HG03025 (cell line): ENCODE data around the gene MYO7A.

Experiments
- ATAC-seq: cut with Tn5 transposase; IDR thresholded peaks from one replicate; pipeline ENCODE4 v1.9.1; 2021; ENCODE audit warnings: mild to moderate bottlenecking, moderate library complexity; ENCODE audit not compliant: unreplicated experiment, low FRiP score

The MYO7A gene

DNA sequence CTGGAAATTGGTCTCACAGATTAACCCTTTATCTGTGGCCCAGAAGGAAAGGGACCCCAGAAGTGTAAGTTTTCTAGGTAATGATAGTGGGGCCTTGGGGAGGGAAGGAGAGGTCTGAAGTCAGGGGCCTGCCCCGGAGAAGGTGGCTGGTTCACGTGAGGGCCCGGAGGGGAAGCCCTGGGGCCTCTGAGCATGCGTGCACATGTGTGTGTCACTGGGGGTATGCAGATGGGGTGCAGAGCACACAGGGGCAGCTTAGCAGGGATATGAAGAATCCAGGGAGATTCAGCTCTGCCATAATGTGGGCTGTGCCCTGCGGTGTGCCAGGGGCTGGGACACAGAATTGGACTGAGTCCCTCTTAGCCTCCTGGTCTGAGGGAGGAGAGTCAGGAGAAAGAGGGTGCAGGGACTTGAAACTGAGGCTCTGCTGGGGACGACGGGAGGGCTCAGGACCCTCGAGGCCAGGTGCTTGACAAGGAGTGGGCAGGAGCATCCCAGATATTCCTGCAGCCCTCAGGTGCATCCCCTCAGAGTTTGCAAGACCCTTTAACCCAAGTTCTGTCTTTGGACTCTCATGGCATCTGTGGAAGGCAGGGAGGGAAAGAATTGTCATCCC lies 15.5 kb downstream of the MYO7A start:
- no peak for ATAC-seq

- ATAC-seq = no peak
Measured at GRCh38 chr11:77144196-77144856, 16.3 kb downstream of the MYO7A start.

GRCh38 chr11:77144857-77145428 lies 16.9 kb downstream of the MYO7A start:
- no peak for ATAC-seq

DNA sequence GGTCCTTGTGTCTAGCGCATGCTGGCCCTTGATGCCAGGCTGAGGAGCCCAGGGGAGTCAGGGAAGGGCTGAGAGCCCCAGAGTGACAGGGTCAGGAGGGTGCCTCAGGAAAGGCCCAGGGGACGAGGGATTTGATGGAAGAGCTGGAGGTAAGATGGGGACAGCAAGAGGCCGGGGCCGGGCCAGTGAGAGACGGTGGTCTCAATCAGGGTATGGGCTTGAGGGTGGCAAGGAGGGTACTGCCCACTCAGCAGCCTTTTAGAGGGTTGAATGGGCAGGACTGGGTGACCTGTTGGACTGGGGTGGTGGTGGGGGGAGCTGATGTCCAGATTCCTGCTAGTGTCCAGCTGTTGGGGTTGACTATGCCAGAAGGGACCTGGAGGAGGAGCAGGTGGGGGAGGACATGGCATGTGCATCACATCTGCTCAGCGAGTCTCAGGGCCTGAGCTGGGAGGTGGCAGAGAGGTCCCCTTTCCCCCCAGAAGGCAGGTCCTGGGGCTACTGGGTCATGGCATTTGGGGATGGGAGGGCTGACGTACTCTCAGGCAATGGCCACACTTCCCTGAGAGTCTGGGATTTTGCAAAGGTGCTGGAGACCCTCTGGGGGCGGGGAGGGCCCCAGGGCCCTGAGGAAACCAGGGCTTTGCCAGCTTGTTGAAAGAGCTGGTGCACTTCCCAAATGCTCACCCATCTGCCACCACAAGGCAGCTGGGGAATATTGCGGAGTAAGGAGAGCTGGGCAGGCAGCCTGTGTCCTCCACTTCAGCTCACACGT lies 18.4 kb downstream of the MYO7A start:
- ATAC-seq = no peak

DNA sequence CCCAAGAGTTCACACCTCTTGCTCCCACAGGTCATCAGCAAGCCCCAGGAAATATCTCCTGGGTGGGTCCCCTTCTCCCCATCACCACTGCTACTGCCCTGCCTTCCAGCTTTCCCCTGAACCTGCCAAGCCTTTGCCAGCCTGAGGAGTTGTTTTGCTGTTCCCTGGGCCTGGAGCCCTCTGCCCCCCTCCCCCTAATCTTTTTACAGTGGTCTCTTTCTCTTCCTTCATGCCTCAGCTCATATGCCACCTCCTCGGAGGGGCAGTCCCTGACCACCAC lies 18.9 kb downstream of the MYO7A start:
- ATAC-seq = no peak

DNA sequence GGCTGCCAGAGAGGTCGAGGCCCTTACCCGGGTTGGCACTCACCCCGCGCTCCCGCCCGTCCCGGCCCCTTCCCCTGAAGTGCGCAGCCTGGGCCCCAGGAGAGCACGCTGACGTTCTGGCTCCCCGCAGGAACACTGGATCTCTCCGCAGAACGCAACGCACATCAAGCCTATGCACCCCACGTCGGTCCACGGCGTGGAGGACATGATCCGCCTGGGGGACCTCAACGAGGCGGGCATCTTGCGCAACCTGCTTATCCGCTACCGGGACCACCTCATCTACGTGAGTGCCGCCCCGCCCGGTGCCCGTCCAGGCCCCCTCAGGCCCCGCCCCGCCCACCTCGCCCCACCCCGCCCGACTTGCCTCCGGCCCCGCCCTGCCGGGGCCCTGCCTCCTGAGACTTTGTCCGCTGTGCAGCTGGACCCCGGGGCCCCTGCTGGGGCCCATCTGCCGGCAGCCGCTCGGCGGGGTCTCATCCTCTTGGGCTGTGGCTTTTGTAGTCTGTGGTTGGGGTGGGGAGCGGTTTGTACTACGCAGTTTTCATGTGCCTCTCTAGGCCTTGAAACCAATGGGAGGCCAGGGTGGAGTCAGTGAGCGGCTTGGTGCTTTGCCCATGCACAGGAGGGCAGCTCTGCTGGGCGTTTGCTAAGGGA lies 19.7 kb downstream of the MYO7A start:
- no peak for ATAC-seq

DNA sequence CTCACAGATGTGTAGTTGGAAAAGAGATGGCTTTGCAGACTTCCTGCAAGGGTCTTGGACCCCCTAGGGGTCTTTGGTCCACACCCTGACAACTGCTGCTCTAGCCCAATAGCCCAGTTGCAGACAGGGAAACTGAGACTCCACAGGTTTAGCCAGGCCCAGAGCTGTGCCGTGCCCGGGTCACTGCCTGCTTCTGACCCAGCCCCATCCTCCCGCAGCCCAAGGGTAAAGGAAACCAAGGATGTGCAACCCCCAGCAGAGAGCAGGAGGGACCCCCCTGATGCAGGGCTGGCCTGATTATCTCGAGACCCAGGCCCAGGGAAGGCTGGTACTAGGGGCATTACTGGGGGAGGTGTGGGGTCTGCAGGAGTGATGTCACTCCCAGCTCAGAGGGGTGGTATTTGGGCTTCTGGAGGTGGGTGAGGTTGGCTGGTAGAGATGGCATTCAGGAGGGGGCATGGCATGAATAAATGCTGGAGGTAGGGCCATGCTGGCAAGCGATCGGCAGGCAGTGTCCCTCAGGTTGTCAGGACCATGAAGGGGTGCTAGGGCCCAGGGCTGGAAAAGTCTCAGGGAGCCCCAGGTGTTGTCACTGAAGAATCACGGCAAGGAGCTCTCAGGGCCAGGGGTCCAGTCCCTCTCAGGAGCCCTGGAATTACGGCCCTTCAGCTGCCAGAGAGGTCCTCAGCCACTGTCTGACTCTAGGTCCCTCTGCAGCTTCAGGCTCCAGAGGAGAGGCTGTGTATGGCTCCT lies 21.1 kb downstream of the MYO7A start:
- ATAC-seq = no peak

DNA sequence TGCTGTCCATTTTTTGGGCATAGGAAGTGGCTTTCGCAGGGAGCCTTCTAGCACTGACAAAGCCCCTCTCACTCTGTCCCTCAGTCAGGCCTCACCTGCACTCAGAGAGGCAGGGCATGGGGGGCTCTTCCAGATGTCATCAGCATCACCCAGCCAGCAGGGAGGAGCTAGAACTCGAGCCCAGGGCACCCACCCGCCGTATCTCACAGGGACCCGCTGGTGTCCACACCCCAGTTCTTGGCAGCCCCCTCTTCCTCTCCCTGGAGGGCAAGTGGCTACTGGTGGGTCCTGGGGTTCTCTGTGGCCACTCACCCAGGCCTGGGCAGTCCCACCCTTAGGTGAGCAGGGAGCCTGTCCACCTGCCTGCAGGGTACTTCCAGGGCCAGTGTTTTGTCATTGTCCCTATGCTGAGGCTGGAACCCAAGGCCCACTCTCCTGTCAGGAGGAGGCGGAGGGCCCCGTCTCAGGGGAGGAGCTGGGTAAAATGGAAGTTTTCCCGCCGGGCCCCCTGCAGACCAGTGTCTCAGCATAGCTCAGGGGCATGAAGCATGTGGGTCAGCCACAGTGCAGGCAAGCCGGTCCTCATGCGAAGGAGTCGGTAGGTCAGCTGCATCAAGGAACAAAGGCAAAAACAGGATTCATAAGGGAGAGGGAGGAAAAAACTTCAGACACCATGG lies 21.8 kb downstream of the MYO7A start:
- ATAC-seq = no peak

DNA sequence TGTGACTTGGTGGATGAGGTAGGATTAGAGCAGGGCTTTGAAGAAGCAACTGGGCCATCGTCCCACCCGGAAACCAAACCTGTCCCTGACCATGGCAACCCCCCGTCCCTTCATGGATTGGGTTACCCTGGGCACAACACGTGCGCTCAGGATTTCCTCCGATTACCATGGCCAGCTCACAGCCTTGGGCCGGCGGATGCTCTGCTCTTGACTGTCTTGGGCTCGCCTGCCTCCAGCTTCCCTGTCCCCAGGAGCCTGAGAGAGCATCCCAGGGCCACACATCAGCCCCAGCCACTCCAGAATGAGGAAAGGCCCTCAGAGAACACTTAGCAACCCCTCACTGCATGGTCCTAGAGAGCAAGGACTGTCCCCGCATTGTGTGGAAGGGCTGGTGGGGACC lies 22.8 kb downstream of the MYO7A start:
- ATAC-seq = no peak

- ATAC-seq = no peak
Measured at GRCh38 chr11:77151804-77152509, 23.9 kb downstream of the MYO7A start.

DNA sequence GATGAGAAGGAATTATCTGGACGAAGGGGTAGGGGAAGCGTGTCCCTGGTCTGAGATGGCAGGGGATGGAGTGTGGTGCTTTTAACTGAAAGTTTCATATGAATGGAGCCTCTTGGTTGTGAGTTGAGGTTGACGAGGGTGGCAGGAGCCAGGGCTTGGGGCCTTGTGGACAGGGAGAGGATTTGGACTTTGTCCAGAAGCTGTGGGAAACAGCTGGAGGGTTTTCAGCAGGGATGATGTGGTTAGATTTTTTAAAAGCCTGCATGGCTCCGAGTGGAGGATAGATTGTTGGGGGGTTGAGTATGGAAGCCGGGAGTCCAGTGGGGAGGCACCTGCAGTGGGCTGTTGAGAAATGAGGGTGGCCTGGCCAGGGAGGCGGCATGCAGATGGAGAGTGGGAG lies 24.8 kb downstream of the MYO7A start:
- ATAC-seq = no peak

DNA sequence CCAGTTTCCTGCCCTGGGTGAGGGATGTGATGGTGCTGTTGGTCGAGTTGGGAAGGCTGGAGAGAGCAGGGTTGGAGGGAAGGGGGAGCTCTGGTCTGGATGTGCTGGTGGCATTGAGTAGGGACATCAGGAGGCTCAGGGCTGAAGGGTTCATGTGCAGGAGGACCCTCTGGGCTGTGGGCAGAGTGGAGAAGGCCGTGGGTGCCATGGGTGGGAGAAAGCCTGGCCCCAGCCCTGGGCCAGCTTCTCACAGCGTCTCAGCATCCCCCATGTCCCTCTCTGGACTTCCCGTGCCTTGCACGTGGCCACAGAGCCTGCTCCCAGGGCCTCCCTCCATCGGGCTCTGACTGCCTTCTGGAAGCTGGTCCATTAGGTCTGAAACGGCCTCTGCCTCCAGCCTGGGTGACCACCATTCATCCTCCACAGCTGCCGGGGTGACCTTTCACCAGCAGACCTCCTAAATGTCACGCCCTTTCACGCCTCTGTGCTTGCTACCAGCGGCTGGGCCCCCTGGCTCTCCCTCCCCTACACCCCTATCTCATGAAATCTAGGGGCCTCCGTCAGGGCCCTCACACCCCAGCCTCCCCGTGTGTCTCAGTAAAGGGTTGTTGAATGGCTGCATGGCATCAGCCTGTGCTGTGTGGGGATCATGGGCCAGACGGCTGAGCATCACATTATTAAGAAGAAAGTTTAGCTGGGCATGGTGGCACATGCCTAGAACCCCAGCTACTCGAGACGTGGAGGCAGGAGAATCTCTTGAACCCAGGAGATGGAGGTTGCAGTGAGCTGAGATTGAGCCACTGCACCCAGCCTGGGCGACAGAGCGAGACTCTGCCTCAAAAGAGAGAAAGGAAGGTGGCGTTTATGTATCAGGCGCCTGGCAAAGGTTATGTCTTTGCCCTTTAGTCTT lies 25.5 kb downstream of the MYO7A start:
- ATAC-seq = no peak

- ATAC-seq = no peak
Measured at GRCh38 chr11:77154381-77155081, 26.5 kb downstream of the MYO7A start.

DNA sequence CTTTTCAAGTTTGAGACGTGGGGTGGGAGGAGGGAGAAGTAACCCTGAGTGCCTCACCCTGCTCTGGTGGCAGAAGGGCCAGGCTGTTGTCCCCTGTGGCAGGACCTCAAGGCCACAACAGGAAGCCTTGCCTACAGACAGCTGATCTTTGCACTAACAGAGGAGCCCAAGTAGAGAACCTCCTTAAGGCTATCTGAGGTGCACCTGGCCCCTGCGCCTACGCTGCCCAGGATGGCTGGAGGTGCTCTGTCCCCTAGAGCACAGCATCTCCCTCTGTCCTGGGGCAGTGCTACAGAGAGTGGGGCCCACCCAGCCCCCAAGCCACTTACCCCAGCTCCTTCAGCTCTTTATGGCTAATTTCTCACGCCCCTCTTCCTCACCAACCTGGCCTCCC lies 27.0 kb downstream of the MYO7A start:
- no peak for ATAC-seq

DNA sequence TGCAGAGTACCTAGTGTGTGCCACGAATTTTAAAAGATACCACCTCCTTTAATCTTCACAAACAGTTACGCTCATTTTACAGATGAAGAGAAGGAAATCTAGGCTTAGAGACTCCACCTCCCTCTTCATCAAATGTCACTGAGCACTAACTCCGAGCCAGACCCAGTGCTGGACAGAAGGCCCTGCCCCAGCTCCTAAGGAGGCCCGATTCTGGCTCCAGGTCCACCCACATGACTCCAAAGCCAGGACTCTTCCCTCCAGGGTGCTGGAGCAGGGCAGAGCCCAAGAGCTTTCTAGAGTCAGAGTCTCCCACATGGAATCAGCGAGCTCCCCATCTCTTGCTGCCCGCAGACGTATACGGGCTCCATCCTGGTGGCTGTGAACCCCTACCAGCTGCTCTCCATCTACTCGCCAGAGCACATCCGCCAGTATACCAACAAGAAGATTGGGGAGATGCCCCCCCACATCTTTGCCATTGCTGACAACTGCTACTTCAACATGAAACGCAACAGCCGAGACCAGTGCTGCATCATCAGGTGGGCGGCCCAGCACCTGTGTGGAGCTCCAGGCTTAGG lies 27.6 kb downstream of the MYO7A start:
- ATAC-seq = no peak

- ATAC-seq = no peak
Measured at GRCh38 chr11:77156396-77157195, 28.6 kb downstream of the MYO7A start.
